GM19043 (cell line): Measurements from ENCODE around the gene MKRN2OS.

ENCODE experiments used
- ATAC-seq: cut with Tn5 transposase; IDR thresholded peaks from one replicate; pipeline ENCODE4 v1.9.1; 2021; ENCODE audit warnings: low read depth; ENCODE audit not compliant: unreplicated experiment

The MKRN2OS gene

GRCh38 chr3:12516873-12517272 is 28.4 kb downstream of the MKRN2OS start:
- no peak for ATAC-seq

GRCh38 chr3:12515631-12516030 is 29.7 kb downstream of the MKRN2OS start:
- ATAC-seq, result no peak

GRCh38 chr3:12513694-12514446 is 31.4 kb downstream of the MKRN2OS start:
- ATAC-seq, result no peak

DNA sequence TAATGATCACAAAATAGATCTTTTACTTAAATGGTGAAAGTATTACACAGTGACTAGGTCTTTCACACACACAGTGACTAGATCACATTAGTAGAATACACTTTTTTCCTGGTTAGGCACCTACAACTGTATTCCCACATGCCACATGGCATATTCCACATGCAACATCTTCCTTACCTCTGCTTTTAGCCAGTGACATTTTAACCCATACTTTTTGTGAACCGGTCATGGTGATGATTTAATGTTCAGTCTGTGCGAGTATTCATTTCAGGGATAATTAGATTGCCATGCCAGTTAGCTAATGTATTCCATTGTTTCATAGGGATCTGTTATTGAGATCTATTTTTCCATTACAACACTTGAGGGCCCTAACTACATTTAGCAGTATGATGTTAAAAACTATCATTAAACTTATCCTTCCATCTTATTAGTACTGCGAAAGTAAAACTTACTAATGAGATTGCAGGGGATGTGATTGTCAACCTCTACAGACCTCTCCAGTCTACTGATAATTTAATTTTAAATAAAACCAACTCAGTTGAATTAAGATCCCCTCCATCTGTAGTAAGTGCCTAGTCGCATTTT is 32.7 kb downstream of the MKRN2OS start:
- ATAC-seq, result no peak

GRCh38 chr3:12509466-12509865 is 35.8 kb downstream of the MKRN2OS start:
- ATAC-seq, result no peak

GRCh38 chr3:12508291-12508700 is 37.0 kb downstream of the MKRN2OS start:
- no peak for ATAC-seq

- ATAC-seq, result no peak
Observed at GRCh38 chr3:12507591-12508281, 37.6 kb downstream of the MKRN2OS start.

DNA sequence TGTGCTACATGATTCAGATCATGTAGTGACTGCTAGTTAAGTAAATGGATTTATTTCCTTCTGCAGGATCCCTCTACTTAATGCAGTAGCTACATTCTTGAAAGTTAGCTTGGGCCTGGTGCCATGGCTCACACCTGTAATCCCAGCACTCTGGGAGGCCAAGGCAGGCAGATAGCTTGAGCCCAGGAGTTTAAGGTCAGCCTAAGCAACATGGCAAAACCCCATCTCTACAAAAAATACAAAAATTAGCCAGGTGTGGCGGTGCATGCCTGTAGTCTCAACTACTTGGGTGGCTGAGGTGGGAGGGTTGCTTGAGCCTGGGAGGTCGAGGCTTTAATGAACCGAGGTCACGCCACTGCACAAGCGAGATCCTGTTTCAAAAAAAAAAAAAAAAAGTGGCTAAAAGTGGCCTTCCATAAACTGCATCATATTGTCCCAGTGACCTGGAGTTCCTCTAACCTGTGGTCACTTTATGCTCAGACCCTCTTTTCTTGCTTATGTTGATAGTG is 39.0 kb downstream of the MKRN2OS start:
- no peak for ATAC-seq

- no peak for ATAC-seq
Observed at GRCh38 chr3:12503126-12503957, 42.0 kb downstream of the MKRN2OS start.

GRCh38 chr3:12501360-12502020 is 43.8 kb downstream of the MKRN2OS start:
- no peak for ATAC-seq

- no peak for ATAC-seq
Observed at GRCh38 chr3:12499474-12499873, 45.8 kb downstream of the MKRN2OS start.

- no peak for ATAC-seq
Observed at GRCh38 chr3:12496453-12496761, 48.9 kb downstream of the MKRN2OS start.

DNA sequence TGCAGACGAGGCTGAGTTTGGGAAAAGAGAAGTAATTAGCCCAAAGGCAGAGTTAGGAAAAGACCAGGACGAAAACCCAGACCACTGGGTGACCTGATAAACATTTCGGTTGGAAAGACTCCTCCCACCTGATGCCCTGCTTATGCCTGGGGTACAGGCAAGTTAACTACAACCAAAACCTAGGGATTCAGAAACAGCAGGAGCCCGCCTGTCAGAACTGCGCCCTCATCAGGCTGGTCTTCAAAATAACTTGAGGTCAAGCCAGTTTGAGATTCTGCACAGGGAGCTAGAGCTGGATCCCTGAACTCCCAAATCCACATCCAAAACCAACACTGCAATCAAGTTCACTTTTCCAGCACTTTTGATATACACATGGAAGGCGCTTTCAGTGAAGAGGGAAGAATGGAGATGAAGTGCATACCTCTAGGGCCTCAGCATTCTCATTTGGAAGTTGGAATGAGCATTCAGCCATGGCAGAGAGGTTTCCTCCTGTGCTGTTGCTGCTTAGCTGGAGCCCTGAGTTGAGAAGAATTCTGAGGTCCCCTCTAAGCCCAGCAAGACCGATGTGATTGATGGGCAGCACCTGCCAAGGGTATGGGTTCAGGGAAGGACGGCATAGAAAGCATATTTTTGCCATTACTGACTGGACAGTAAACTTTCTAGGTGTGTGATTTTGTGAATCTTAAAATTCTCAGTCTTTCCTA is 49.4 kb downstream of the MKRN2OS start:
- ATAC-seq, result no peak

GRCh38 chr3:12490547-12490946 is 54.8 kb downstream of the MKRN2OS start:
- ATAC-seq, result no peak

- no peak for ATAC-seq
Observed at GRCh38 chr3:12489832-12490231, 55.5 kb downstream of the MKRN2OS start.
